Cardiac muscle cell (in vitro differentiated cells and primary cell): ENCODE measurements around the gene MAML3. TPM values are rescaled to one million over a fixed set of nuclear protein-coding genes. Genes with fewer than 3 reads are reported as not detected.

ENCODE experiments used
- DNase-seq, 2 donors: peaks; one replicate each; pipeline versions ENCODE4 v3.0.0 to v3.0.0-alpha.2; 2010 to 2017; ENCODE audit warnings: low read depth in 1 of 2, low spot score in 1 of 2
- H3K27ac ChIP-seq: fragments of 200-600 bp; sonication (generic); 2 replicates; pipeline ENCODE4 v1.5.1; 2016
- H3K27me3 ChIP-seq: fragments of 200-600 bp; sonication (generic); 2 replicates; pipeline ENCODE4 v1.6.0; 2016; ENCODE audit warnings: control low read depth
- H3K36me3 ChIP-seq: fragments of 200-600 bp; sonication (generic); 2 replicates; pipeline ENCODE4 v1.5.1; 2016; ENCODE audit warnings: control low read depth
- H3K4me1 ChIP-seq: fragments of 200-600 bp; sonication (generic); 2 replicates; pipeline ENCODE4 v1.8.1; 2017; ENCODE audit warnings: low read depth, mild to moderate bottlenecking, mixed run types
- H3K4me3 ChIP-seq: fragments of 200-600 bp; sonication (generic); 2 replicates; pipeline ENCODE4 v1.5.1; 2016; ENCODE audit warnings: mild to moderate bottlenecking
- H3K9me3 ChIP-seq: fragments of 200-600 bp; sonication (generic); 2 replicates; pipeline ENCODE4 v1.5.1; 2017; ENCODE audit warnings: low read depth, mild to moderate bottlenecking, control low read depth
- CTCF ChIP-seq: IDR thresholded peaks from 2 replicates; pipeline ENCODE4 v1.5.1; 2012; ENCODE audit warnings: low read depth, mild to moderate bottlenecking, low read length
- polyA plus RNA-seq: library from polyadenylated mRNA; unstranded; fragments of >200 nt; fragmentation: Nextera tagmentation; extraction: Ambion mirVana; gene quantifications from 2 replicates; pipeline ENCODE4 v1.2.1, GENCODE V29; 2016
- total RNA-seq: library from RNA; depleted of rRNA; stranded (reverse); fragments of >200 nt; gene quantifications from 2 replicates; pipeline ENCODE4 v1.2.3, GENCODE V29; 2016

The MAML3 gene
- total and polyA plus RNA-seq, 2 experiments from 2014 or later: 7.8 to 22.8 TPM

GRCh38 chr4:140118931-140119640 lies 34.9 kb downstream of the MAML3 start:
- no peak overlapping the region for H3K4me3 ChIP-seq
- H3K9me3 ChIP-seq: no peaks in the 10 kb centered on the region
- no peaks in the 10 kb centered on the region for H3K36me3 ChIP-seq
- no peak for TF ChIP-seq CTCF
- H3K4me1 ChIP-seq: peaks cover 5% of the 10 kb centered on the region
- no peaks in the 10 kb centered on the region for H3K27me3 ChIP-seq
- no peak overlapping the region for H3K27ac ChIP-seq
- no peak for DNase-seq

GRCh38 chr4:140117947-140118346 lies 36.0 kb downstream of the MAML3 start:
- H3K27me3 ChIP-seq: no peaks in the 10 kb centered on the region
- no peak for TF ChIP-seq CTCF
- no peaks in the 10 kb centered on the region for H3K36me3 ChIP-seq
- H3K4me1 ChIP-seq: peaks cover 5% of the 10 kb centered on the region
- no peaks in the 10 kb centered on the region for H3K9me3 ChIP-seq
- no peak overlapping the region for H3K4me3 ChIP-seq
- DNase-seq: no peak
- no peak overlapping the region for H3K27ac ChIP-seq

GRCh38 chr4:140116442-140117104 lies 37.4 kb downstream of the MAML3 start:
- H3K4me3 ChIP-seq: no peak overlapping the region

GRCh38 chr4:140115140-140115539 lies 38.8 kb downstream of the MAML3 start:
- Histone ChIP-seq H3K27ac (no peak overlapping the region), H3K36me3 (no peaks in the 10 kb centered on the region), H3K9me3 (no peaks in the 10 kb centered on the region), H3K27me3 (no peaks in the 10 kb centered on the region), H3K4me1 (peaks cover 5% of the 10 kb centered on the region), H3K4me3 (no peak overlapping the region)
- TF ChIP-seq CTCF: no peak
- no peak for DNase-seq

More at GRCh38 chr4:140116442-140117104, 37.4 kb downstream of the MAML3 start:
- no peak for DNase-seq
- Histone ChIP-seq H3K36me3 (no peaks in the 10 kb centered on the region), H3K9me3 (no peaks in the 10 kb centered on the region), H3K27me3 (no peaks in the 10 kb centered on the region), H3K4me1 (peaks cover 5% of the 10 kb centered on the region), H3K27ac (no peak overlapping the region)
- TF ChIP-seq CTCF: no peak

- Histone ChIP-seq H3K4me3 (no peak overlapping the region), H3K36me3 (no peaks in the 10 kb centered on the region), H3K4me1 (peaks cover 5% of the 10 kb centered on the region), H3K9me3 (no peaks in the 10 kb centered on the region), H3K27ac (no peak overlapping the region), H3K27me3 (no peaks in the 10 kb centered on the region)
- no peak for DNase-seq
- no peak for TF ChIP-seq CTCF
Measured at GRCh38 chr4:140113653-140114052, 40.3 kb downstream of the MAML3 start.
